Endothelial cell of umbilical vein (primary cell): ENCODE data around the gene SUN3. TPM values are rescaled to one million over a fixed set of nuclear protein-coding genes. Genes with fewer than 3 reads are reported as not detected.

ENCODE experiments used
- BruUV-seq: library from RNA; stranded (reverse); fragments of 400-500 nt; replicated peaks from 2 replicates; lab custom pipeline; 2021; lab: Mats Ljungman, UMichigan
- CTCF ChIA-PET: fragments of 300-600, 350-600 bp; sonication (Branson Sonifier 250); formaldehyde crosslinking; loops from one replicate; lab custom pipeline; 2021; ENCODE audit warnings: antibody characterized with exemption, inconsistent platforms; lab: Charles Lee
- POLR2A ChIA-PET: fragments of 300-600, 350-600 bp; sonication (Branson Sonifier 250); formaldehyde crosslinking; loops from one replicate; lab custom pipeline; 2021; ENCODE audit warnings: antibody characterized with exemption, inconsistent platforms; lab: Charles Lee
- DNase-seq: peaks from one replicate; pipeline ENCODE4 v3.0.0-alpha.2; 2011; ENCODE audit warnings: low read depth, low spot score
- FAIRE-seq: peaks from 2 replicates; lab custom pipeline; 2011; peaks lifted over from hg19 to GRCh38; lab: Jason Lieb, UNC
- H2AFZ ChIP-seq: 2 replicates; pipeline ENCODE4 v1.6.0; 2012; ENCODE audit warnings: low read depth, low read length, control low read depth, inconsistent platforms
- H3K27ac ChIP-seq: 2 replicates; pipeline ENCODE4 v1.5.1; 2011; ENCODE audit warnings: low read depth, mild to moderate bottlenecking, control low read depth, low read length, moderate library complexity; ENCODE audit not compliant: insufficient read depth
- H3K27me3 ChIP-seq, 2 experiments: 2 replicates each; pipeline versions ENCODE4 v1.6.0 to v1.6.1; 2011; ENCODE audit warnings: low read length in 2 of 2, mixed read lengths in 1 of 2; ENCODE audit not compliant: control insufficient read depth in 2 of 2, insufficient read depth in 2 of 2
- H3K36me3 ChIP-seq, 2 experiments: 2 replicates in 1 of 2; 3 replicates in 1 of 2; pipeline ENCODE4 v1.5.1; 2011; ENCODE audit warnings: low read length in 2 of 2, mild to moderate bottlenecking in 1 of 2, moderate library complexity in 1 of 2; ENCODE audit not compliant: control insufficient read depth in 2 of 2, insufficient read depth in 2 of 2; ENCODE audit errors: extremely low read depth in 1 of 2
- H3K4me1 ChIP-seq: 3 replicates; pipeline ENCODE4 v1.5.1; 2011; ENCODE audit warnings: mild to moderate bottlenecking, low read length; ENCODE audit not compliant: control insufficient read depth, insufficient read depth; ENCODE audit errors: extremely low read depth
- H3K4me2 ChIP-seq: 2 replicates; pipeline ENCODE4 v1.6.1; 2011; ENCODE audit warnings: low read length, control low read depth, mixed read lengths; ENCODE audit not compliant: insufficient read depth
- H3K4me3 ChIP-seq, 3 experiments: fragments of 200-600 bp in 1 of 3; sonication (generic), shearing (Covaris generic) in 1 of 3; replicated peaks in 1 of 3; 2 replicates each; pipeline ENCODE4 v1.5.1; 2011 to 2016; ENCODE audit warnings: control low read depth in 3 of 3, low read length in 3 of 3, mild to moderate bottlenecking in 2 of 3, inconsistent platforms in 1 of 3, low read depth in 1 of 3, moderate library complexity in 1 of 3; ENCODE audit not compliant: insufficient read depth in 1 of 3
- H3K79me2 ChIP-seq: 2 replicates; pipeline ENCODE4 v1.6.0; 2012; ENCODE audit warnings: low read length, inconsistent platforms; ENCODE audit not compliant: control insufficient read depth, insufficient read depth
- H3K9ac ChIP-seq: replicated peaks from 2 replicates; pipeline ENCODE3; 2011; ENCODE audit warnings: low read length, control low read depth; ENCODE audit not compliant: insufficient read depth; ENCODE audit errors: extremely low read depth
- H3K9me1 ChIP-seq: replicated peaks from 3 replicates; pipeline ENCODE4 v1.6.0; 2011; ENCODE audit warnings: mild to moderate bottlenecking, low read length; ENCODE audit not compliant: control insufficient read depth, insufficient read depth; ENCODE audit errors: extremely low read depth
- H3K9me3 ChIP-seq: replicated peaks from 2 replicates; pipeline ENCODE4 v1.5.1; 2012; ENCODE audit warnings: low read length, inconsistent platforms; ENCODE audit not compliant: control insufficient read depth, insufficient read depth
- H4K20me1 ChIP-seq: replicated peaks from 2 replicates; pipeline ENCODE3; 2011; ENCODE audit warnings: mild to moderate bottlenecking, low read length; ENCODE audit not compliant: control insufficient read depth, insufficient read depth; ENCODE audit errors: extremely low read depth
- CTCF ChIP-seq, 2 donors: IDR thresholded peaks; 1 replicate in 1 of 2; 2 replicates in 1 of 2; pipeline ENCODE4 v1.5.1; 2011; ENCODE audit warnings: low read length in 2 of 2, mild to moderate bottlenecking in 2 of 2, moderate library complexity in 2 of 2, control low read depth in 1 of 2, inconsistent platforms in 1 of 2, low read depth in 1 of 2; ENCODE audit not compliant: insufficient read depth in 1 of 2; ENCODE audit errors: extremely low read depth in 1 of 2
- EZH2 ChIP-seq: IDR thresholded peaks from 2 replicates; pipeline ENCODE4 v1.6.1; 2012; ENCODE audit warnings: borderline replicate concordance, low read depth, mild to moderate bottlenecking, moderate library complexity, low read length, inconsistent platforms; ENCODE audit not compliant: severe bottlenecking
- FOS ChIP-seq: IDR thresholded peaks from 2 replicates; pipeline ENCODE4 v1.6.1; 2011; ENCODE audit warnings: mild to moderate bottlenecking, low read length, moderate library complexity, borderline replicate concordance; ENCODE audit not compliant: insufficient read depth
- GATA2 ChIP-seq: IDR thresholded peaks from 2 replicates; pipeline ENCODE4 v1.7.0; 2011; ENCODE audit warnings: low read depth, mild to moderate bottlenecking, moderate library complexity, mixed read lengths, low read length; ENCODE audit not compliant: insufficient read length, insufficient read depth
- JUN ChIP-seq: IDR thresholded peaks from 2 replicates; pipeline ENCODE4 v1.6.1; 2011; ENCODE audit warnings: borderline replicate concordance, low read depth; ENCODE audit not compliant: insufficient read length, insufficient read depth
- MAX ChIP-seq: IDR thresholded peaks from 2 replicates; pipeline ENCODE4 v1.6.1; 2011; ENCODE audit not compliant: insufficient read depth, insufficient read length
- MYC ChIP-seq: IDR thresholded peaks from one replicate; pipeline ENCODE4 v1.6.1; 2011; ENCODE audit warnings: mild to moderate bottlenecking, low read depth, low read length
- POLR2A ChIP-seq: IDR thresholded peaks from 2 replicates; pipeline ENCODE4 v1.6.1; 2012; ENCODE audit warnings: low read depth, mild to moderate bottlenecking, control low read depth, low read length
- POLR2AphosphoS5 ChIP-seq: IDR thresholded peaks from 2 replicates; pipeline ENCODE4 v1.6.1; 2012; ENCODE audit warnings: low read depth, mild to moderate bottlenecking, control low read depth, low read length, moderate library complexity; ENCODE audit not compliant: insufficient read depth
- dilution Hi-C: fragments of 300-500 bp; cut with MboI; formaldehyde crosslinking; loops from one replicate; pipeline ENCODE4 v1.15.0; 2019; ENCODE audit warnings: low sequenced_read_pairs; ENCODE audit not compliant: extremely low pct_ligation_motif_present
- intact Hi-C: fragments of 100-400 bp; cut with micrococcal nuclease; formaldehyde crosslinking; loops from one replicate; pipeline ENCODE4 v1.10.0; 2022
- polyA plus RNA-seq, 4 experiments: library from polyadenylated mRNA; depleted of rRNA in 3 of 4; stranded (reverse) in 3 of 4; unstranded in 1 of 4; fragments of >200 nt; gene quantifications; 2 replicates each; pipeline versions ENCODE4 v1.2.1 to v1.2.3, GENCODE V29; 2011 to 2012; ENCODE audit warnings: missing spikeins in 1 of 4
- total RNA-seq: library from RNA; stranded (reverse); gene quantifications from 2 replicates; pipeline ENCODE4 v1.2.3, GENCODE V29; 2021

Gene SUN3
- total and polyA plus RNA-seq, 2 donors (not counting 3 experiments of a cell fraction or from before 2014, with no cell fraction given): not detected

- peak; percentile 40 for DNase-seq
- intact Hi-C loops (loop anchor here (1.0 to 10.0 kb wide), 9 partner anchors 39 to 1396 kb away; partner anchors contain the start of gene HUS1), dilution Hi-C loops (no loop called here)
- Histone ChIP-seq H3K4me2 (peak overlapping the region; percentile 1), H3K27me3 (no peaks in the 10 kb centered on the region), H3K9me3 (no peaks in the 10 kb centered on the region), H3K36me3 (no peaks in the 10 kb centered on the region), H4K20me1 (no peaks in the 10 kb centered on the region), H3K9ac (peak overlapping the region; percentile 55), H3K4me3 (no peak overlapping the region), H3K4me1 (peaks cover 48% of the 10 kb centered on the region), H3K9me1 (no peaks in the 10 kb centered on the region), H3K27ac (peak overlapping the region; percentile 94), H2AFZ (peak overlapping the region; percentile 43), H3K79me2 (no peaks in the 10 kb centered on the region)
- ChIA-PET CTCF (interaction anchor here (0.6 to 5.4 kb wide), 6 partner anchors 9 to 674 kb away, joined by 3 to 51 read pairs (median 4); no protein-coding TSS in a partner anchor), POLR2A (no interaction called here)
- no peak for TF ChIP-seq MYC
- FAIRE-seq: peak; percentile 88
- BruUV-seq: no TSS peak
Observed at GRCh38 chr7:47940088-47941013, 88.6 kb downstream of the SUN3 start.

- Histone ChIP-seq H3K9ac (no peak overlapping the region), H3K4me2 (no peak overlapping the region), H3K4me1 (peaks cover 40% of the 10 kb centered on the region), H3K27me3 (no peaks in the 10 kb centered on the region), H3K9me1 (no peaks in the 10 kb centered on the region), H3K9me3 (no peaks in the 10 kb centered on the region), H3K79me2 (no peaks in the 10 kb centered on the region), H3K4me3 (no peak overlapping the region), H3K27ac (no peak overlapping the region), H4K20me1 (no peaks in the 10 kb centered on the region), H2AFZ (no peak overlapping the region), H3K36me3 (no peaks in the 10 kb centered on the region)
- CTCF ChIA-PET: interaction anchor here (0.9 to 5.4 kb wide), 5 partner anchors 10 to 673 kb away, joined by 3 to 51 read pairs (median 4); no protein-coding TSS in a partner anchor
- POLR2A ChIA-PET: no interaction called here
- dilution Hi-C loops: no loop called here
- BruUV-seq: no TSS peak
- intact Hi-C loops: loop anchor here (1.0 to 10.0 kb wide), 5 partner anchors 93 to 1395 kb away; no protein-coding TSS in a partner anchor
- DNase-seq (no peak), FAIRE-seq (no peak)
- no peak for TF ChIP-seq JUN
- no peak for TF ChIP-seq FOS
- no peak for TF ChIP-seq CTCF (IDR thresholded peaks at IDR 0.05; ENCODE audit: extremely low read depth in 1 of 2, insufficient read depth in 1 of 2, low read depth in 1 of 2, low read length in 2 of 2)
- no peak for TF ChIP-seq GATA2
- TF ChIP-seq EZH2: no peak
- no peak for TF ChIP-seq POLR2A
- no peak for TF ChIP-seq MAX
- TF ChIP-seq MYC: no peak
- TF ChIP-seq POLR2AphosphoS5: no peak
Observed at GRCh38 chr7:47939425-47940036, 89.4 kb downstream of the SUN3 start.
